SK-N-SH treated with all-trans-retinoic acid at 6 μM for 48 hours (cell line): Measurements from ENCODE around the gene MAPK8.

Experiments
- ISL1 ChIP-seq: fragments of 250-450 bp; sonication (Bioruptor Pico); IDR thresholded peaks from 2 replicates; pipeline ENCODE4 v2.1.2; 2022; ENCODE audit warnings: mild to moderate bottlenecking, moderate library complexity
- TOX ChIP-seq: fragments of 250-450 bp; sonication (Bioruptor Pico); IDR thresholded peaks from 2 replicates; pipeline ENCODE4 v1.8.0; 2021; ENCODE audit warnings: mild to moderate bottlenecking, moderate library complexity, borderline replicate concordance
- TF ChIP-seq, protein P1 (sequence below): fragments of 250-450 bp; sonication (Bioruptor Pico); IDR thresholded peaks from 2 replicates; pipeline ENCODE4 v1.8.0; 2020; ENCODE audit warnings: mild to moderate bottlenecking, moderate library complexity, borderline replicate concordance

DNA sequence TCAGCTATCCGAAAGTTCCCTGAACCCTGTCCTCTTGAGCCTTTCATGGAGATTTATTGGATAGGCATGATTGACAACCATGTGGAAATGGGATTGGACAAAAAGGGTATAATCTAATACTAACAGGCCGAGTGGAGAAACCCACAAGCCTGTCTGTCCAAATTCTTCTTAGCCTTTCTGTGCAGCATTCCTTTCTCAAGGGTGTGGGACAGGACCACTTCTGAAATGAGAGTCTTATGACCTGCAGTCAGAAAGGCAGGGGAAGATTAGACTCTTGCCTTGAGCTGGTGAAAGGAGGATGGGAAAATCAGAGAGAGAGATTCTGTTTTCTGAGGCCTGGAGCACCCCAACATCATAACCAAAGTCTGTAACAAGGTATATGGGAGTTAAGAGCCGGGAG, 85.5 kb downstream of the MAPK8 start:
- TF ChIP-seq, protein P1, sequence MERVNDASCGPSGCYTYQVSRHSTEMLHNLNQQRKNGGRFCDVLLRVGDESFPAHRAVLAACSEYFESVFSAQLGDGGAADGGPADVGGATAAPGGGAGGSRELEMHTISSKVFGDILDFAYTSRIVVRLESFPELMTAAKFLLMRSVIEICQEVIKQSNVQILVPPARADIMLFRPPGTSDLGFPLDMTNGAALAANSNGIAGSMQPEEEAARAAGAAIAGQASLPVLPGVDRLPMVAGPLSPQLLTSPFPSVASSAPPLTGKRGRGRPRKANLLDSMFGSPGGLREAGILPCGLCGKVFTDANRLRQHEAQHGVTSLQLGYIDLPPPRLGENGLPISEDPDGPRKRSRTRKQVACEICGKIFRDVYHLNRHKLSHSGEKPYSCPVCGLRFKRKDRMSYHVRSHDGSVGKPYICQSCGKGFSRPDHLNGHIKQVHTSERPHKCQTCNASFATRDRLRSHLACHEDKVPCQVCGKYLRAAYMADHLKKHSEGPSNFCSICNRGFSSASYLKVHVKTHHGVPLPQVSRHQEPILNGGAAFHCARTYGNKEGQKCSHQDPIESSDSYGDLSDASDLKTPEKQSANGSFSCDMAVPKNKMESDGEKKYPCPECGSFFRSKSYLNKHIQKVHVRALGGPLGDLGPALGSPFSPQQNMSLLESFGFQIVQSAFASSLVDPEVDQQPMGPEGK (CRISPR knock-in tag) = no peak
- TF ChIP-seq TOX (no peak), ISL1 (no peak)
